IPS-18c (cell line): ENCODE results near the gene CATSPERE.
"Not testable (repeated sequence)": the region's sequence is repeated elsewhere in the genome, so short reads cannot be mapped to it uniquely, and the experiment has no call there.

Experiments
- H3K4me3 ChIP-seq: 2 replicates; pipeline ENCODE4 v1.7.0; 2013; ENCODE audit warnings: low read depth, mild to moderate bottlenecking, low read length, moderate library complexity; ENCODE audit not compliant: insufficient read depth
- H3K9me3 ChIP-seq: one replicate; pipeline ENCODE4 v1.6.1; 2013; ENCODE audit warnings: mild to moderate bottlenecking, low read length, moderate library complexity; ENCODE audit not compliant: control insufficient read depth, insufficient read depth

CATSPERE gene

DNA sequence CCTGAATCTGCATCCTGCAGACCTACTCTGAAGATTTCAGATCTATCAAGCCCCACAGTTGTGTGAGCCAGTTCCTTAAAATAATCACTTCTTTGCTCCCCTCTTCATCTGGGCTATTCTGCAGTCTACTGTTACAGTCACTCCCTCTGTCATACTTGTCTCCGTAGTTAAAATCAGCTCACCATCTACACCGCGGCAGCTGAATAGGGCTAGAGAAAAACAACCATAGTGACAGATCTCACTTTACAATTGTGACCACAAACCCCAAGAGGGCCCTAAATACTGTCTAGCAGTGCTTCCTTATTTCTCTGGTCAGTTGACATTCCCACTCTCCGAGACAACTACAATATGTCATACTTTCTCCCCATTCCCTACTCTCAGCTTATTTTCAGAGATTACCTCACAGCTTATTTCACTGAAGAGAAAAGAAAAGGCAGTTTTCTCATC, 204.7 kb downstream of the CATSPERE start:
- Histone ChIP-seq H3K9me3 (no peaks in the 10 kb centered on the region), H3K4me3 (no peak overlapping the region)

DNA sequence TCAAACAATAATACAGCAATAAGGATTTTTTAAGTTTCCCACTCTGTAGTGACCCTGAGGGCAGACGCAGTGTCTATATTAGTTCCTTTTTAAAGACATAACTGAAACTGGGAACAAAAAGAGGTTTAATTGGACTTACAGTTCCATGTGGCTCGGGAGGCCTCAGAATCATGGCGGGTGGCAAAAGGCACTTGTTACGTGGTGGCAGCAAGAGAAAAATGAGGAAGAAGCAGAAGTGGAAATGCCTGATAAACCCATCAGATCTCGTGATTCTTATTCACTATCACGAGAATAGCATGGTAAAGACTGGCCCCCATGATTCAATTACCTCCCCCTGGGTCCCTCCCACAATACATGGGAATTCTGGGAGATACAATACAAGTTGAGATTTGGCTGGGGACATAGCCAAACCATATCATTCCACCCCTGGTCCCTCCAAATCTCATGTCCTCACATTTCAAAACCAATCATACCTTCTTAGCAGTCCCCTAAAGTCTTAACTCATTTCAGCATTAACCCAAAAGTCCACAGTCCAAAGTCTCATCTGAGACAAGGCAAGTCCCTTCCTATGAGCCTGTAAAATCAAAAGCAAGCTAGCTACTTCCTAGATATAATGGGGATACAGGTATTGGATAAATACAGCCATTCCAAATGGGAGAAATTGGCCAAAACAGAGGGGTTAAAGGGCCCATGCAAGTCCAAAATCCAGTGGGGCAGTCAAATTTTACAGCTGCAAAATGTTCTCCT, 205.8 kb downstream of the CATSPERE start:
- H3K9me3 ChIP-seq, H3K4me3 ChIP-seq: not testable (repeated sequence)

GRCh38 chr1:244667797-244668196, 206.7 kb downstream of the CATSPERE start:
- Histone ChIP-seq H3K4me3 (no peak overlapping the region), H3K9me3 (no peaks in the 10 kb centered on the region)

DNA sequence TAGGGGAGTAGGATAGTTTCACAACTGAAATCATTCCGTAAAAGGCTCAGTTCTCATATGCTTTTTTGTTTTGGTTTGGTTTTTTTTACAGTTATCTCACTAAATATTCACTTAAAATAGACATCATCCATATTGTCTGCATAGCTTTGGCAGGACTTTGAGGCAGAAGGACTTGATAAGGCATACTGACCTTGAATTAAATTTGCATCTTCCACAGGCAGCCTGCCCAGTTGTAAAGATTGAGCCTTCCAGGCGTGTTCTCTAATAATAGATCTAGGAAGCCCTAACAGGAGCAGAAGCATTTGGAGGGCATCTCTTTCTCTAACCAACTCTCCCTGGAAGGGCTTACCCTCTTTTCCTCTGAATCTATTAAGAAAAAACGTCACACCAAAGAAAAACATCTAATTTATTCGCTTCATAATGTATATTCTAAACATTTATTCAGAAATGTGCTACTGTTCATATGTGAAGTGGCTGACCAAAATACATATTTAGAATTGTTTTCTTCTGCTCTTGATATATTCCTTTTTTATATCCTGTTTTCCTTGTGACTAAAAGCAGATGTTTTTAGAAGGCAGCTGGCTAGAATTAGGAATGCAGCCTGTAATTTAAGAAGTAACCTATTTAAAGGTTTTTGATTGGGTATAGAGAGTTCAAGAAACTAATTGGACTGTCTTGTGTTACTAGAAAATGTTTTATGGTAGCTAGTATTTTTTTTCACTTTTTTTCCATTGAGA, 212.0 kb downstream of the CATSPERE start:
- Histone ChIP-seq H3K4me3 (no peak overlapping the region), H3K9me3 (no peaks in the 10 kb centered on the region)

DNA sequence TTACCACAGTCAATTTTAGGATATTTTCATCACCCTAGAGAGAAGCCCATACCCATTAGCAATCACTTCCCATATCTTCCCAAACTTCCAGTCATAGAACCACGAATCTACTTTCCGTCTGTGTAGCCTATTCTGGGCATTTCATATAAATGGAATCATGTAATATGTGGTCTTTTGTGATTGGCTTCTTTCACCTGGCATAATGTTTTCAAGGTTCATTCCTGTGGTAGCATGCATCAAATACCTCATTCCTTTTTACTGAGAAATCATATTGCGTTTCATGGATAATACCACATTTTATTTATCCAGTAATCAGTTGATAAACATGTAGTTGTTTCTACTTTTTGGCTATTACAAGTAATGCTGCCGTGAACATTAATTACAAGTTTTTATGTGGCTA, 213.4 kb downstream of the CATSPERE start:
- Histone ChIP-seq H3K4me3 (no peak overlapping the region), H3K9me3 (no peaks in the 10 kb centered on the region)

DNA sequence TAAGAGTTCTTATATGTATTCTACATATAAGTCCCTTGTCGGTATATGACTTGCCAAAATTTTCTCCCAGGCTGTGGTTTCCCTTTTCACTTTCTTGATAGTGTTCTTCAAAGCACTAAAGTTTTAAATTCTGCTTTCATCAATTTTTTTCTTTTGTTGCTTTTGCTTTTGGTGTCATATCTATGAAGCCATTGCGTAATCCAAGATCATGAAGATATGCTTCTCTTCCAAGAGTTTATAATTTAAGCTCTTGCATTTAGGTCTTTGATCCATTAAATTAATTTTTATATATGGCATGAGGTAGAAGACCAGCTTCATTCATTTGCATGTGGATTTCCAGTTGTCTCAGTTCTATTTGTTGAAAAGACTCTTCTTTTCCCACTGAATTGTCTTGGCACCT, 214.1 kb downstream of the CATSPERE start:
- Histone ChIP-seq H3K9me3 (no peaks in the 10 kb centered on the region), H3K4me3 (no peak overlapping the region)

DNA sequence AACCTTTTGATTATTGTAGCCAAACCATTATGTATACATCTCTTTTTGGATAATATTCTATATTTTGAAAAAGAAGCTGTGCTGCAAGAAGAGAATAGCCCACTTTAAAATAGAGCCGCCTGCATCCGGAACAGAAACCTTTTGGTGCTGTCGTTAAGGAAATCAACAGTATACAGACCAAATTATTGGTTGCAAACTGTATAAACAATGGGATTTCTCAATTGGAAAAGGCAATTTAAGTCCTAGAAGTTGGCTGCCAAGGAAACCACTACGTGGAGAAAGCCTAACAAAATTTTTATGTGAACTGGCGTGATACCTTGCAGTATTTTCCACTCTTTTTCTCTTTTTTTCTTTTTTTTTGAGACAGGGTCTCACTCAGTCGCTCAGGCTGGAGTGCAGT, 217.6 kb downstream of the CATSPERE start:
- Histone ChIP-seq H3K4me3 (no peak overlapping the region), H3K9me3 (no peaks in the 10 kb centered on the region)

GRCh38 chr1:244680667-244681066, 219.6 kb downstream of the CATSPERE start:
- no peaks in the 10 kb centered on the region for H3K9me3 ChIP-seq
- no peak overlapping the region for H3K4me3 ChIP-seq

GRCh38 chr1:244682087-244682486, 221.0 kb downstream of the CATSPERE start:
- H3K4me3 ChIP-seq, H3K9me3 ChIP-seq: not testable (repeated sequence)
